ENCODE measurements around the gene GIT1. TPM values are rescaled to one million over a fixed set of nuclear protein-coding genes. Genes with fewer than 3 reads are reported as not detected.

GIT1 gene
- total RNA-seq, 1 donor from 2014 or later = 46.7 TPM

DNA sequence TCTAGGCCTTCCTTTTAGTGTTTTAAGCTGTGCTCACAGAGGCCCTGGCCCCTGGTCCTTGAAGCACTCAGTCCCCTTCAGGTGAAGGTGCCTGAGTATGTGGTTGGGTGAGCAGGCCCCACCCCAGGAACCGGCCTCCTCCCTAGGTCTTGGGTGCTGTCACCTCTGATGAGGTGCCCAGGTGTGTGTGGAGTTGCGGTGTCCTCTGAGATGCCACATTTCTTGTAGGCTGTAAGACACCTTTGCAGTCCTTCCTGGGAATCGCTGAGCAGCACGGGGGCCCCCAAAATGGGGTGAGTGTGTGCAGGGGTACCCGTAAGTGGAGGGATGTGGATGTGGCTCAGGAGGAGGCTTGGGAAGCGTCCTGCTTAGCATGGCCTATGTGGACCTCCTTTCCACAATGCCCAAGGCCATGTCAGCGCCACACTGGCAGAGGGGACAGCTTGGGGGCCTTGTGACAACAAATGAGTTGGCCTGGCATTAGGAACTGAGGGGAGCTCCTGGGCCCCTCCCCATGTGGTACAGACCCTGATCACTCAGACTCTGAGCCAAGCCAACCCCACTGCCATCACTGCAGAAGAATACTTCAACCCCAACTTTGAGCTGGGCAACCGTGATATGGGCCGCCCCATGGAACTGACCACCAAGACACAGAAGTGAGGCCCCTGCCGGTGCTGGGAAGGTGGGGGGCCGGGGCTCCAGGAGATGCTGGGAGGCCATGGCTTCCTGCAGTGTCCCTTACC, 22.1 kb upstream of the GIT1 start:
- Mint-ChIP-seq H3K27ac (ENCODE audit: unreplicated experiment) (no peak overlapping the region), H3K9me3 (ENCODE audit: unreplicated experiment) (peaks cover 10% of the 10 kb centered on the region), H3K4me1 (ENCODE audit: low read depth, unreplicated experiment) (peaks cover 6% of the 10 kb centered on the region), H3K4me3 (ENCODE audit: unreplicated experiment) (no peak overlapping the region), H3K36me3 (ENCODE audit: unreplicated experiment) (peaks cover 6% of the 10 kb centered on the region), H3K27me3 (ENCODE audit: unreplicated experiment) (peaks cover 12% of the 10 kb centered on the region)
- no peak for DNase-seq
- no peak for TF ChIP-seq CTCF (IDR thresholded peaks at IDR 0.05; ENCODE audit: partially characterized antibody, unreplicated experiment)

- no peak for DNase-seq
- Mint-ChIP-seq H3K27ac (ENCODE audit: unreplicated experiment) (no peak overlapping the region), H3K4me1 (ENCODE audit: low read depth, unreplicated experiment) (peaks cover 4% of the 10 kb centered on the region), H3K9me3 (ENCODE audit: unreplicated experiment) (peaks cover 9% of the 10 kb centered on the region), H3K27me3 (ENCODE audit: unreplicated experiment) (peaks cover 9% of the 10 kb centered on the region), H3K4me3 (ENCODE audit: unreplicated experiment) (no peak overlapping the region), H3K36me3 (ENCODE audit: unreplicated experiment) (peaks cover 6% of the 10 kb centered on the region)
- no peak for TF ChIP-seq CTCF (IDR thresholded peaks at IDR 0.05; ENCODE audit: partially characterized antibody, unreplicated experiment)
Measured at GRCh38 chr17:29610395-29610794, 20.9 kb upstream of the GIT1 start.

DNA sequence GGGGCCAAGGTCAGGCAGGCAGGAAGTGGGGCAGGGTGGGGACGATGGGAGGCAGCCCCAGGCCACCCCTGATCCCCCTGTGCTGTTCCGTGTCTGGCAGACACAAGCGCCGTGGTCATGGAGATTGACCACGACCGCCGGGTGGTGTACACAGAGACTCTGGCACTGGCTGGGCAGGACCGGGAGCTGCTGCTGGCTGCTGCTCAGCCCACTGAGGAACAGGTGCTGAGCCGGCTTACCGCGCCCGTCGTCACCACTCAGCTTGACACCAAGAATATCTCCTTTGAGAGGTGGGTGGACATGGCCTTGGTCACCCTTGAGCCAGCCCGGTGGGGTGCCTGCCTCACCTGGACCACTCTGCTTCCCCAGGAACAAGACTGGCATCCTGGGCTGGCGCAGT, 19.5 kb upstream of the GIT1 start:
- peaks cover 6% of the 10 kb centered on the region for H3K36me3 Mint-ChIP-seq (ENCODE audit: unreplicated experiment)
- TF ChIP-seq CTCF (IDR thresholded peaks at IDR 0.05; ENCODE audit: partially characterized antibody, unreplicated experiment) = no peak
- no peak overlapping the region for H3K27ac Mint-ChIP-seq (ENCODE audit: unreplicated experiment)
- H3K9me3 Mint-ChIP-seq (ENCODE audit: unreplicated experiment) = peaks cover 9% of the 10 kb centered on the region
- no peak overlapping the region for H3K4me3 Mint-ChIP-seq (ENCODE audit: unreplicated experiment)
- H3K27me3 Mint-ChIP-seq (ENCODE audit: unreplicated experiment) = peaks cover 9% of the 10 kb centered on the region
- peaks cover 2% of the 10 kb centered on the region for H3K4me1 Mint-ChIP-seq (ENCODE audit: low read depth, unreplicated experiment)
- no peak for DNase-seq

DNA sequence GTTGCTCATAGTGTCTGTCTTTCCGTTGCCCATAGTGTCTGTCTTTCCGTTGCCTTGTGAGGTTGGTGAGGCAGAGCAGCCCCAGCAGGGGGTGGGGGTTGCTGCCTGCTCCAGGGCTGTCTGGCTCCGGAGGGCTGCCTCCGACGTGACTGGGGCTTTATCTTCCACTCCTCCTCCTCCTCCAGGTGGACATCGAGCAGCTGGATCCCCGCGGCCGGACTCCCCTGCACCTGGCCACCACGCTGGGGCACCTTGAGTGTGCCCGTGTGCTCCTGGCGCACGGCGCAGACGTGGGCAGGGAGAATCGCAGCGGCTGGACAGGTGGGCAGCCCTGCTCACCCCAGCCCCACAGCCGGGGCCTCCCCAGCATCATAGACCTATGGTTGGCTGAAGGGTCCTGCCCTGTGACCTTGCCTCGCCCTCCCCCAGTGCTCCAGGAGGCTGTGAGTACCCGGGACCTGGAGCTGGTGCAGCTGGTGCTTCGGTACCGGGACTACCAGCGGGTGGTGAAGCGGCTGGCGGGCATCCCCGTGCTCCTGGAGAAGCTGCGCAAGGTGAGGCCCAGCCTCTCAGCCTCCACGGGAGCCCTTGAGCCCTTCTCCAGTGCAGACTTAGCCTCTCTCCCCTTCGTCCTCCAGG, 18.2 kb upstream of the GIT1 start:
- no peak overlapping the region for H3K4me3 Mint-ChIP-seq (ENCODE audit: unreplicated experiment)

More for the DNA sequence above, 18.2 kb upstream of the GIT1 start:
- Mint-ChIP-seq H3K27ac (ENCODE audit: unreplicated experiment) (no peak overlapping the region), H3K36me3 (ENCODE audit: unreplicated experiment) (peaks cover 6% of the 10 kb centered on the region), H3K27me3 (ENCODE audit: unreplicated experiment) (peaks cover 7% of the 10 kb centered on the region), H3K9me3 (ENCODE audit: unreplicated experiment) (peaks cover 11% of the 10 kb centered on the region), H3K4me1 (ENCODE audit: low read depth, unreplicated experiment) (no peaks in the 10 kb centered on the region)
- DNase-seq = no peak
- TF ChIP-seq CTCF (IDR thresholded peaks at IDR 0.05; ENCODE audit: partially characterized antibody, unreplicated experiment) = no peak
